Inflammatory macrophage treated with lipopolysaccharide for 1 hour (primary cell): ENCODE results near the gene GPR35.
A peak's percentile ranks its signal among the peaks of the same experiment; 100 is the strongest.

Source experiments
- DNase-seq, 2 donors: peaks; one replicate each; pipeline ENCODE4 v3.0.0-alpha.2; 2020 to 2022

GPR35 gene

DNA sequence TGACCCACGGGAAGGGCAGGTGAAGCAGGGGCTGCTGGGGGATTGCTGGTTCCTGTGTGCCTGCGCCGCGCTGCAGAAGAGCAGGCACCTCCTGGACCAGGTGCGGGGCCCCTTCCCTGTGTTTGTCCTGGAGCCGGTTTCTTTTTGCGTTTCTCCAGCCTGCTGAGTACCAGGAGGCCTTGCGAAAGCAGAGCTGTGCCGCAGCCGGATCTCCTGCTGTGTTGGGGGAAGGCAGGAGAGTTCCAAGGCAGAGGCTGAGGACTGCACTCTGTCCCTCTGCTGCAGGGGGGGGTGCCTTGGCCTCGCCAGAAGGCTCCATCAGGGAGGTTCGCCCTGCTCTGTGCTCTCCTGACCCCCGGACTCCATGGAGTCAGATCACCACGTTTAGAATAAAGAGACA lies 35.9 kb upstream of the GPR35 start:
- DNase-seq, result no peak

DNA sequence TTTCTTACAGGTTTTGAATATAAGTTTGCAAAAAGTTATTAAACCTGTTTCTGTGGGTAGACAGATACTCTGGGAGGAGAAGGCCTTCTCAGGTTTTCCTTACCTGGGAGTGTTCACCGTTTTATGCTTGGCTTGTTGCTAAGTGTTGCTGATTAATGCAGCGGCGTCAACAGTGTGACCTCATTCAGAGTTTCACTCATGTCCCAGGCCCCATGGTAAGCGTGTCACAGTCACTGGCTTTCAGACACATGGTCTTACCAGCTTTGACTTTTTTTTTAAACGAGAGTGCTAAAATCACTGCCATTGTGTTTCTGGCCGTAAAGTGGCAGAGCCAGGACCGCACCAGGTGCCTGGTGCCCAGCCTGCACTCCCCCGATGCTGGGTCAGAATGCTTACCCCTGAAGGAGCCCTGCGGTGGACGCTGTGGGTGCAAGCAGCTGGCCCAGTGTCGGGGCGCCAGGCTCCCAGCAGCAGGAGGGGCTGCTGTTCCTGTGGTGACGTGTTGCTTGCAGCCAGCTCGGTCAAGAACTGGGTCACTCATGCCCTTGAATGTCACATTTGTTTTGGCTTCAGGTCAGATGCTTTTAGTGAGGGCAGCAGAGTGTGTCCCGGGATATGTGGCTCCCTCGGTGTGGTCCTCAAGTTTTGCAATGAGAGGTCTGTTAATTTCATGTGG lies 35.3 kb upstream of the GPR35 start:
- no peak for DNase-seq

DNA sequence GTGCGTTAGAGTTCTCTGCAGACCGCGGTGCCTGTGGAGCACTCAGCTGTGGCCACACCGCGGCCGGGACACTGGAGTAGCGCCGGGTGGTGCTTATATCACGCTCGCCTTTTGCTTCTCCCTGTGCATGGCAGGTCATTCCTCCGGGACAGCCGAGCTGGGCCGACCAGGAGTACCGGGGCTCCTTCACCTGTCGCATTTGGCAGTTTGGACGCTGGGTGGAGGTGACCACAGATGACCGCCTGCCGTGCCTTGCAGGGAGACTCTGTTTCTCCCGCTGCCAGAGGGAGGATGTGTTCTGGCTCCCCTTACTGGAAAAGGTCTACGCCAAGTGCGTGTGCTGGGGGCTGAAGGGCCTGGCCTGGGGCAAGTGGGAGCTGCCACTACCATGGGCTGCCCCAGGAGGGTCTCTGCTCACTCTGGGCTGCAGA lies 34.6 kb upstream of the GPR35 start:
- DNase-seq, result no peak

DNA sequence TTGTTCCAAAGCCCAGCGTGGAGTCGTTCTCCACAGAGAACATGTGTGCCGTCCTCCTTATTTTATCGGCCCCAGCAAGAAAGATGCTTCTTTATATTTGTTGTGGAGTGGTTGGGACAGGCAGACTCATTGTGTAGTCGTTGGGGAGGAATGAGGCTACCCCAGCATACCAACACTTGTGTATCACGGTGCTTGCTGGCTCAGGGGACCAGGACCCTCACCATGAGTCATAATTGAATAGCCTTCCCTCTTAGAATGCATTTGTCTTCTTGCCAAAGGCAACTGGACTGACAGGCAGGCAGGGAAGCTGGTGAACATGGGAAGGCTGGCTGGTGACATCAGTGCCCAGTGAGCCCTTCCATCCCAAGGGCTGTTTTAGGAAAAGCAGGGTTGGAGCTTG lies 34.1 kb upstream of the GPR35 start:
- no peak for DNase-seq

DNA sequence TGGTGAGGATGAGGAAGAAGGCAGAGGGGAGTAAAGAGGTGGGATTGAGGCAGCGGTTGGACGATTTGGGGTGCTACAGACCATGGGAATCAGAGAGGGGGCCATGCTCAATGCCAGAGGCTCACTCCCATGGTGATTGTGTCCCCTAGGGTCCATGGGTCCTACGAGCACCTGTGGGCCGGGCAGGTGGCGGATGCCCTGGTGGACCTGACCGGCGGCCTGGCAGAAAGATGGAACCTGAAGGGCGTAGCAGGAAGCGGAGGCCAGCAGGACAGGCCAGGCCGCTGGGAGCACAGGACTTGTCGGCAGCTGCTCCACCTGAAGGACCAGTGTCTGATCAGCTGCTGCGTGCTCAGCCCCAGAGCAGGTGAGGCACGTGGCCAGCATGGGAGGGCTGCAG lies 33.5 kb upstream of the GPR35 start:
- DNase-seq, result no peak

DNA sequence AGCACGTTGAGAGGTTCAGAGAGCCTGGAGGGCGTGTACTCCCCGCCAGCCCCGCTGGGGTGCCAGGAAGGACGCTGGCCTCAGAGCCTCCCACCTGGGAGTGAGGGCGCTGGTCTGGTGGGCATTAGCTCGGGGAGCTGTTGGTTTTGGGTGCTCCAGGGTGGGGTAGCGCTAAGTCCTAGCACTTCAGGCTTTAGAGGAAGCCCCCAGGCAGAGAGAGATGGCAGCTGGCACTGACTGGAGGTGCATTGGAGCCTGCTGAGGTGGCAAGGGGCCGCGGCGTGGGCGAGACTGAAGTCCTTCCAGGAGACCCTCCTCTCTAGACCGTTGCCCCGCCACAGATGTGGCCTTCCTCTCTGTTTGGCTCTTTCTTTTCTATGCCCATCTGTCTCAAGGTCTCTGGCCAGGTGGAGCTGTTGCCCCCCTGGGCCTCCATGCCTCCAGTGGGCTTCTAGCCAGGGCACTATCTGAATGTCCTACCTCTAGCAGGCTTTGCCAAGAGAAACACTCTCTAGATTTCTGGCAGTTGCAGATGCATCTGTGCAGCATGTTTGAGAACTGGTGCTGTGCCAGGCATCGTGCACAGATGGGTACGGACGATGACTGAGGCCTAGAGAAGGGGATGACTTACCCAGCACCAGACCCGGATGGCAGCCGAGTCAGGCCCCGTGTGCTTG lies 32.1 kb upstream of the GPR35 start:
- no peak for DNase-seq

DNA sequence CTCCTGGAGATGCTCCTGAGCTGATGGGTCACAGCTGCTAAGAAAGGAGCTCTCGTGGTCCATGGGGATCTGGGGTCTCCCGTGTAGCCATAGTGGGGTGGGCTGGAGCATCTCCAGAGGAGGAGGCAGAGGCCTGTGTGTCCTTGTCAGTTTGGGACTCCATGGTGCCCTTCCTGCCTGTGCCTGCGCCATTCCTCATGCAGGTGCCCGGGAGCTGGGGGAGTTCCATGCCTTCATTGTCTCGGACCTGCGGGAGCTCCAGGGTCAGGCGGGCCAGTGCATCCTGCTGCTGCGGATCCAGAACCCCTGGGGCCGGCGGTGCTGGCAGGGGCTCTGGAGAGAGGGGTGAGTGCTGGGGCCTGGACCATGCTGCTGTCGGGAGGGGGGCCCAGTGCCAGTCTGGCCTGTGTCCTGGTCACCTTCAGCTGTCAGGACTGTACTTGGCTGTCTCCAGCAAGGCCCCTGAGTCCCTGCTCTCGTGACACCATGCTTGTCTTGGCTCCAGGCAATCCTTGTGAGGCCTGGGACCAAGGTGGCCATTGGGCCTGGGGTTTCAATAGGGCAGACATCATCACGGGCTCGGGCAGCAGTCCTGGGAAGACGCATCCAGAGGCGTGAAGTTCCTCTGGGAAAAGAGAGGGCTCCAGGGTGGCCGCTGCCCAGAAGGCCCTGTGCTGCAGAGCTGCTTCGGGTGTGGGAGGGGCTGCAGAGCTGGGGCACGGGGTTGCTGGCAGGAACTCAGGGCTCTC lies 31.4 kb upstream of the GPR35 start:
- no peak for DNase-seq

- DNase-seq, result no peak
Observed at GRCh38 chr2:240594511-240595380, 30.5 kb upstream of the GPR35 start.

DNA sequence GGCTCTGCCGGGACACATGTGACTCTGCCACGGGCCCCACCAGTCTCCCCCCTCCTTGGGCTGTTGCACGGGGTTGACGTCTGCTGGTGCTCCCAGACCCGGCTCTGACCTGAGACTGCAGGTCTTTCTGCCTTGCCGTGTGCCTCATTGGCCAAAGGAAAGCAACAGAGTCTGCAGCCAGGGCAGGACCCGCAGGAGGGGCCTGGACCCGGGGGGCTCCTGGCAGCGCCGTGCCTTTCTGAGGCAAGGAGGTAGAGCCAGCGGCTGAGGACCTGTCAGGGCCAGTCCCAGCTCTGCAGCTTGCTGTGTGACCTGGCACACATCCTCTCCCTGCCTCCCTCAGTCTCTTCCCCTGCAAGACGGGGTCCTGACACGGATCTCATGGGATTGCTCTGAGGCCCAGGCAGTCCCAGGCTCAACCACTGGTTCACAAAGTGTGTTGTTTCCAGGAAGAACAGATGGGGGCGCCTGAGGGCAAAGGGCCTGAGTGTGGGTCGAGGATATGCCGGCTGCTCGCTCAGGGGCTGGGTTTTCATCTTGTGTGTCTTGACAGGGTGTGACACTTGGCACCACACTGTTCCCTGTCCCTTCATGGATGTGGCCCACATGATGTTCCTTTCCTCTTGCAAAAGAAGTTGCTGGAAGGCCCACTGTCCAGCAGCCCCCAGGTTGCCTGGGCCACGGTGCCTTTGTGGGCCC lies 29.8 kb upstream of the GPR35 start:
- peak; percentile 21 to 50 for DNase-seq

DNA sequence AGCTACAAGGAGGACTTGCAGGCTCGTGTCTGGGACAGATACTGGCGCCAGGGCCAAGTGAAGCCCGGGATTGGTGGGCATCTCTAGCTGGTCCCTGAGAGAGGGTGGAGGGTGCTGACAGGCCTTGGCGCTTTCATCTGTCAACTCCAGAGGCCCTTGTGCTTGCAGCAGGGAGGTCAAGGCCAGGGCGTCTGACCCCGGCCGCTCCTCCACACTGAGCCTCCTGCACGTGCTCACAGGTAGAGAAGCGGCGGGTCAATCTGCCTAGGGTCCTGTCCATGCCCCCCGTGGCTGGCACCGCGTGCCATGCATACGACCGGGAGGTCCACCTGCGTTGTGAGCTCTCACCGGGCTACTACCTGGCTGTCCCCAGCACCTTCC lies 29.2 kb upstream of the GPR35 start:
- DNase-seq, result no peak

DNA sequence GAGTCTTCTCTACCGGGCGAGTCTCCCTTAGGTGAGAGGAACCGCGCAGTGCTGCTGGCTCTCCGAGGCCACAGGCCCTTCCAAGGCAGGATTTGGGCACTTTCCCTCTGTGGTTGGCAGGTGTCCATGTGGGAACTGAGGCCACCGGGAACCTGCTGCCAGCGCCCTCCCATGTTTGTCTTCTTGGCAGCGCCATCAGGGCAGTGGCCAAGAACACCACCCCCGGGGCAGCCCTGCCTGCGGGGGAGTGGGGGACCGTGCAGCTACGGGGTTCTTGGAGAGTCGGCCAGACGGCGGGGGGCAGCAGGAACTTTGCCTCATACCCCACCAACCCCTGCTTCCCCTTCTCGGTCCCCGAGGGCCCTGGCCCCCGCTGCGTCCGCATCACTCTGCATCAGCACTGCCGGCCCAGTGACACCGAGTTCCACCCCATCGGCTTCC lies 28.8 kb upstream of the GPR35 start:
- DNase-seq, result no peak

GRCh38 chr2:240597054-240597418 lies 28.2 kb upstream of the GPR35 start:
- DNase-seq, result no peak

- DNase-seq, result no peak
Observed at GRCh38 chr2:240597419-240598181, 27.7 kb upstream of the GPR35 start.

DNA sequence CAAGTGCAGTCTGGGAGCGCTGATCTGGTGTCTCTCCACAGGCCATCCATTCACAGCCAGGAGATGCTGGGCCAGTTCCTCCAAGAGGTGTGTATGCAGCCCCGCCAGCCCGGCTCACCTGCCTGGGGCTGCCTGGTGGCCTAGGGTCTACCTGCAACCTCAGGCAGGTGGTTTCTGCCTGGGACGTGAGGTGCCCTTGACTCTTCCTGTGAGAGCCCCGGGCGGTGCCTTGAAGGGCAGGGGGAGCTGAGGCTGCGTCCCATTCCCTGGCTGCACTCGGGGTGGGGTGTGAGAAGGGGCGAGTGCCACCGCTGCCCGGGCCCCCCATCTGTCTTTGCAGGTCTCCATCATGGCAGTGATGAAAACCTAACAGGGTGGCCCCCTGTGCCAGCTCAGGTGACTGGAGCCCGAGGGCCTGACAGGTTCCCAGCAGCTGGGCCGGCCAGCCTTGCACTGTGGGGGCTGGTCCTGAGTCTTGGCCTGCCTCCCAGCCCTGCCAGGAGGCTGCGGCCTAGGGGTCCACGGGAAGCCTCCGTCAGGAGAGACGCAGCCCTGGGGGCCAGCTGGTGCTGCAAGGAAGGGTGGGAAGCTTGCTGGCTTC lies 26.9 kb upstream of the GPR35 start:
- DNase-seq, result no peak

DNA sequence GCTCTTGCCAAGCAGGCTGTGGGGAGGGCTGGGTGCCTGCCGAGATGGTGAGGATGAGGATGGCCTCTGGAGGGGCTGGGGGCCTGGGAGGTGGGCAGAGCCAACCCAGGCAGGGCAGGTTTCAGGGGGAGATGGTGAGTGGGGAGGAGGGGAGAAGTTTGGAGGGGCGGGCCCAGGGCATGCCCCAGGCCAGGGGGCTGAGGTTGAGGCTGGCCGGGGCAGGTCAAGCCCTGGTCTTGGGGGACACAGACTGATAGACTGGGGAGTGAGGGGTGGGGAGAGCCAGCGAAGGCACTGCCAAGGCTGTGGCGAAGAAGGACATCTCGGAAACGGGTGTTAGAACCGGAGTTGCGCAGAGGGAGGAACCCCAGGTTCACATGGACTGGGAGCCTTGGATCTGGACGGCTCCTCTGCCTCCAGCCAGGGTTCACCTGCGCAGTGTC lies 26.1 kb upstream of the GPR35 start:
- no peak for DNase-seq

DNA sequence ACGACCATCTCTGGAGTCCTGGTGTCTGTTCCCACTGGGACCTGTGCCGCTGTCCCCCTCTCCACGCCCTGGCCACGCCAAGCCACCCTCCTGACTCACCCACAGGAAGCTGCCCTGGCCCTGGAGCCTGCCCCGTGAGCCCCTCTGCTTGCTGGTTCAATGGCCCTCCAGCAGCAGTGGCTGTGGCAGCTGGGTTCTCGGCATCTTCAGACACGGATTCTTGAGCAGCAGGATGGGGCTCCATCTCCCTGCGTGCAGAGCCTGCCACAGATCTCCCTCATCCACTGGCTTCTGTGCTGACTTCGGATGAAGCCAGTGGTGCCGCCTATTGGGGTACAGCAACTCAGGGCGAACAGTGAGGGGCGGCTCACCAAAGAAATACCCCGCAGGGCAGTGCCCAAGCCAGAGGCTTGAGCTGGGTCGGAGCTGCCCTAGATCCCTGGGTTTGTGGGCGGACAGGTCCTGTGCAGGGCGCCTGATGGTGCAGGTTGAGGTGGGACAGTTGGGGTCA lies 24.8 kb upstream of the GPR35 start:
- no peak for DNase-seq

GRCh38 chr2:240601061-240601830 lies 24.0 kb upstream of the GPR35 start:
- DNase-seq, result no peak

DNA sequence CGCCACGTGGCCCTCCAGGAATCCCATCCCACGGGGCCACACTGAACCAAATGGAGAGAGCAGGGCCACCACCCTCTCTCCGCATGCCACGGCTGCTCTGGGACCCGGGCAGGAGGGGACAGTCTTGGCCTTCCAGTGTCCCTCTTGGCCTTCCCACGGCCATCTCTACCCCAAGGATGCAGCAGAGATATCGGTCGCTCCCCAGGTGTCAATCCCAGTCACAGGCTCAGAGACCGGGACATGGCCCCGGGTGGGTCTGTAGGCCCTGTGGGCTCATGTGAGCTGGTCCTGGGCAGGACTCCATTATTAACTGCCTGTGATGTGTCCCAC lies 23.5 kb upstream of the GPR35 start:
- no peak for DNase-seq

DNA sequence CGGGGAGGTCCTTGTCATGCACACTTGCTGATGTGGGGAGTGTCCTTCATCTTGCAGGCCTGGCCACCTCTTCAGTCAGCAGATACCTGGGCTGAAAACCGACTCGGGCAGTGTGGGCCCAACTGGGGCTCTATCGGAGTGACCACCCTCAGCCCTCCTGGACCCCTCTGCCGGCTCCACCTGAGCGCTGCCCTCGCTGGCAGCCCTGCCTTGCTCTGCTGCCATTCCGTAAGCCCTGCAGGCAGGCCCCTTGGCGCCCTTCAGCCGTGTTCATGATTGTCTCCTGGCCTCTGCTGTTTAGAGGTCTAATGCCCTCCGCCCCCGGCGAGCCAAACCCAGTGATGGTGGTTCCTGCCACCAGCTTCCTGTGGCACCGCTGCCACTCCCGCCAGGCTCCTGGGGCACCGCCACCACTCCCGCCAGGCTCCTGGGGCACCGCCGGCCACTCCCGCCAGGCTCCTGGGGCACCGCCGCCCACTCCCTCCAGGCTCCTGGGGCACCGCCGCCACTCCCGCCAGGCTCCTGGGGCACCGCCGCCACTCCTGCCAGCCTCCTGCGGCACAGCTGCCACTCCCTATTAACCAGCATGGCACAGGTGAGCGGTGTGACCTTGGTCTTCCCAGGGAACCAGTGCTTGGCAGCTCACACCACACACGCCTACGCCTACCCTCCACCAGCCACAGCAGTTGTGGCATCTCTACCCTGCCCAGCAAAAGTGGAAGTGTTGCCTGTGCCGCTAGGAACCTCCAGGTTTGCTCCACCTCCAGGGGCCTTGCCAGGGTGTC lies 22.8 kb upstream of the GPR35 start:
- no peak for DNase-seq
